OCI-LY3 (cell line): Measurements from ENCODE around the gene TREM2.

Experiments used
- CTCF ChIP-seq: fragments of 200-600, 300-600 bp; sonication (generic); IDR thresholded peaks from 2 replicates; pipeline ENCODE4 v1.5.1; 2014; ENCODE audit warnings: antibody characterized with exemption, low read length, low read depth
- EZH2phosphoT487 ChIP-seq: fragments of 200-600 bp; shearing (Covaris generic); IDR thresholded peaks from 2 replicates; pipeline ENCODE4 v1.6.1; 2018; ENCODE audit warnings: antibody characterized with exemption, mixed run types, low read depth

GRCh38 chr6:41187924-41188886 lies 25.3 kb upstream of the TREM2 start:
- TF ChIP-seq CTCF (no peak), EZH2phosphoT487 (no peak)
